ENCODE data around the gene PACSIN2. TPM values are rescaled to one million over a fixed set of nuclear protein-coding genes. Genes with fewer than 3 reads are reported as not detected.

PACSIN2 gene
- total RNA-seq, 1 donor from 2014 or later: 63.0 TPM

GRCh38 chr22:42951093-42951710, 63.7 kb downstream of the PACSIN2 start:
- no peak for DNase-seq (ENCODE audit: low read depth)
- H3K4me3 ChIP-seq (ENCODE audit: low read depth, low read length): no peak overlapping the region
- no peak for TF ChIP-seq CTCF (conservative IDR thresholded peaks at IDR 0.05; ENCODE audit: low read depth, low read length)

- no peak overlapping the region for H3K4me3 ChIP-seq (ENCODE audit: low read depth, low read length)
- DNase-seq (ENCODE audit: low read depth): no peak
- no peak for TF ChIP-seq CTCF (conservative IDR thresholded peaks at IDR 0.05; ENCODE audit: low read depth, low read length)
Observed at GRCh38 chr22:42950281-42950680, 64.7 kb downstream of the PACSIN2 start.

GRCh38 chr22:42949159-42949558, 65.8 kb downstream of the PACSIN2 start:
- no peak overlapping the region for H3K4me3 ChIP-seq (ENCODE audit: low read depth, low read length)
- TF ChIP-seq CTCF (conservative IDR thresholded peaks at IDR 0.05; ENCODE audit: low read depth, low read length): no peak
- DNase-seq (ENCODE audit: low read depth): no peak

- no peak for DNase-seq (ENCODE audit: low read depth)
- TF ChIP-seq CTCF (conservative IDR thresholded peaks at IDR 0.05; ENCODE audit: low read depth, low read length): no peak
- H3K4me3 ChIP-seq (ENCODE audit: low read depth, low read length): no peak overlapping the region
Observed at GRCh38 chr22:42948294-42948693, 66.7 kb downstream of the PACSIN2 start.

GRCh38 chr22:42947211-42947990, 67.5 kb downstream of the PACSIN2 start:
- DNase-seq (ENCODE audit: low read depth): no peak
- no peak overlapping the region for H3K4me3 ChIP-seq (ENCODE audit: low read depth, low read length)
- TF ChIP-seq CTCF (conservative IDR thresholded peaks at IDR 0.05; ENCODE audit: low read depth, low read length): no peak

GRCh38 chr22:42946546-42947198, 68.3 kb downstream of the PACSIN2 start:
- H3K4me3 ChIP-seq (ENCODE audit: low read depth, low read length): no peak overlapping the region
- TF ChIP-seq CTCF (conservative IDR thresholded peaks at IDR 0.05; ENCODE audit: low read depth, low read length): no peak
- no peak for DNase-seq (ENCODE audit: low read depth)
